Measurements from ENCODE around the gene POLR1A. TPM values are rescaled to one million over a fixed set of nuclear protein-coding genes. Genes with fewer than 3 reads are reported as not detected.

Gene POLR1A
- total RNA-seq, 4 donors from 2014 or later: 11.1 to 17.6 (median 13.3) TPM

DNA sequence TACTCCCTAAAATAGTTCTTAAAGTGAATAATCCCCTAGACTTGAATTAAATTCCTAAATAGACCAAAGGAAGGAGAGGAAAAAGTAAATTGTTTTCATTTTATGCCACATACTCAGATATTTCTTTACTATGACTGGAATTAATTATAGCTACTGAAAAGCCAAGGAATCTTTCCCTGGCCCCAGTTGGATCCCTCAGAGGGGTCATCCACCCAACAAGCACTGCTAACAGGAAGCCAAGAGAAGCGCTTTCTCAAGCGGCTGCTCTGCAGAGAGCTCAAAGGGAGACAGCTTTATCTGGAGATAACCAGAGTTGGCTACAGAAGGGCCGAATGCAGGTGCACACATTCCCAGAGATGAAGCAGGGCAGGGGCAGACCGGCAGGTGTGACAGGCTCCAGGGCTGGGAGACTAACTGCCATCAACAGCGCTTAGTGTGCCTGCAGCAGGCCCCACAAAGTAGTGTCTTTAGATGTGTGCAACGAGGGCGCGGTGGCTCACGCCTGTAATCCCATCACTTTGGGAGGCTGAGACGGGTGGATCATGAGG is 51.1 kb downstream of the POLR1A start:
- 95 to 100% methylated on average over 2 to 10 of the region's 10 CpGs for WGBS, 2 donors (ENCODE audit: low coverage in 1 of 2)
- no peak overlapping the region for H3K27ac ChIP-seq
- in situ Hi-C loops (cut with MboI; ENCODE audit: low pct_ligation_motif_present in 1 of 4, low pct_unique_long_range_greater_than_20kb in 1 of 4, low sequenced_read_pairs in 3 of 4) (no loop called here), intact Hi-C loops (cut with DNase I; ENCODE audit: low total_unique reads) (no loop called here)
- H3K9me3 ChIP-seq: no peaks in the 10 kb centered on the region
- no peak for DNase-seq
- TF ChIP-seq POLR2AphosphoS5 (IDR thresholded peaks at IDR 0.05): no peak
- TF ChIP-seq, protein P1, sequence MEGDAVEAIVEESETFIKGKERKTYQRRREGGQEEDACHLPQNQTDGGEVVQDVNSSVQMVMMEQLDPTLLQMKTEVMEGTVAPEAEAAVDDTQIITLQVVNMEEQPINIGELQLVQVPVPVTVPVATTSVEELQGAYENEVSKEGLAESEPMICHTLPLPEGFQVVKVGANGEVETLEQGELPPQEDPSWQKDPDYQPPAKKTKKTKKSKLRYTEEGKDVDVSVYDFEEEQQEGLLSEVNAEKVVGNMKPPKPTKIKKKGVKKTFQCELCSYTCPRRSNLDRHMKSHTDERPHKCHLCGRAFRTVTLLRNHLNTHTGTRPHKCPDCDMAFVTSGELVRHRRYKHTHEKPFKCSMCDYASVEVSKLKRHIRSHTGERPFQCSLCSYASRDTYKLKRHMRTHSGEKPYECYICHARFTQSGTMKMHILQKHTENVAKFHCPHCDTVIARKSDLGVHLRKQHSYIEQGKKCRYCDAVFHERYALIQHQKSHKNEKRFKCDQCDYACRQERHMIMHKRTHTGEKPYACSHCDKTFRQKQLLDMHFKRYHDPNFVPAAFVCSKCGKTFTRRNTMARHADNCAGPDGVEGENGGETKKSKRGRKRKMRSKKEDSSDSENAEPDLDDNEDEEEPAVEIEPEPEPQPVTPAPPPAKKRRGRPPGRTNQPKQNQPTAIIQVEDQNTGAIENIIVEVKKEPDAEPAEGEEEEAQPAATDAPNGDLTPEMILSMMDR (IDR thresholded peaks at IDR 0.05): no peak
- H3K4me3 ChIP-seq: no peak overlapping the region
- H3K36me3 ChIP-seq: peaks cover 0 to 28% (median 11%) of the 10 kb centered on the region in 4 donors
- no peaks in the 10 kb centered on the region for H3K27me3 ChIP-seq
- H3K4me1 ChIP-seq: no peaks in the 10 kb centered on the region

DNA sequence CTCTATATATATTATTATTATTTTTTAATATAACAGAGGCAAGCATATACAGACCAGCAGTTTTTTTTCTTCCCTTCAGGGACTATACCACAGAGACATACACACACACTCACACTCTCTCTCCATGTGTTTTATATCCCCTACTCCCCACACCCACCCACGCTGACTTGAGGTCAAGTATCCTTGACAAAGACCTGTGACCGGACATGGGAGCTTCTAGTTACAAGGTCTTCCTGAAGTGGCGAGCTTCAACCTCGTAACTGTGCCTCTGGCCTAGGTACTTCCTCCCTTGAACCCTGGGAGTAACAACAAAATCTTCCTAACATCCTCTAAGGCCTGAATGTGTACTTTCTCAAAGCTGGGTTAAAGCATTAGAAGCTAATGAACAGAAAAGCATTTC is 52.5 kb downstream of the POLR1A start:
- peaks cover 0 to 30% (median 14%) of the 10 kb centered on the region in 4 donors for H3K36me3 ChIP-seq
- TF ChIP-seq POLR2A (IDR thresholded peaks at IDR 0.05) (no peak), POLR2AphosphoS5 (IDR thresholded peaks at IDR 0.05) (no peak), EP300 (IDR thresholded peaks at IDR 0.05; ENCODE audit: low read depth) (no peak)
- TF ChIP-seq, protein P1 (IDR thresholded peaks at IDR 0.05): no peak
- intact Hi-C loops (cut with DNase I; ENCODE audit: low total_unique reads) (no loop called here), in situ Hi-C loops (cut with MboI; ENCODE audit: low pct_ligation_motif_present in 1 of 4, low pct_unique_long_range_greater_than_20kb in 1 of 4, low sequenced_read_pairs in 3 of 4) (no loop called here)
- H3K4me3 ChIP-seq: no peak overlapping the region
- H3K27ac ChIP-seq: no peak overlapping the region
- 89 to 97% methylated on average over 4 of the region's 4 CpGs for WGBS, 2 donors (ENCODE audit: low coverage in 1 of 2)
- no peaks in the 10 kb centered on the region for H3K9me3 ChIP-seq
- no peaks in the 10 kb centered on the region for H3K4me1 ChIP-seq
- no peaks in the 10 kb centered on the region for H3K27me3 ChIP-seq
- no peak for DNase-seq

DNA sequence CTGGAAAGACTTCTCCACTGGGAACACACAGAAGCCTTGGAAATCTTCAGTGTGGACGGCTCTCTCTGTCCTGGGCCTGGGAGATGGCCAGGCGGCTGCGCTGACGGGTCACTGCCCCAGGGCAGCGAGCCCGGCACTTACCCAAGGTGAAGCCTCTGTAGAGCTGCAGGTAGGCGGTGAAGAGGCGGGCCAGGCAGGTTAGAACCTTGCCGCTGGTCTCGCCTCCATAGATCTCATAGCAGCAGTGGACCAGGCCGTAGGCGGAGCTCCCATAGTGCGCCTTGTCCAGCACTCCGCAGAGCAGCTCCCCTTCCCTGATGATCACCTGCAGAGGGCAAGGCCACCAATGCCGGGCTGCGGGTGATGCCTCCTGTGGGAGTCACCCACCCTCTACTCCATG is 53.0 kb downstream of the POLR1A start:
- no peaks in the 10 kb centered on the region for H3K4me1 ChIP-seq
- H3K36me3 ChIP-seq: peaks cover 0 to 35% (median 14%) of the 10 kb centered on the region in 4 donors
- TF ChIP-seq, protein P1 (IDR thresholded peaks at IDR 0.05): no peak
- TF ChIP-seq POLR2A (IDR thresholded peaks at IDR 0.05) (no peak), POLR2AphosphoS5 (IDR thresholded peaks at IDR 0.05) (no peak), EP300 (IDR thresholded peaks at IDR 0.05; ENCODE audit: low read depth) (no peak)
- intact Hi-C loops (cut with DNase I; ENCODE audit: low total_unique reads) (no loop called here), in situ Hi-C loops (cut with MboI; ENCODE audit: low pct_ligation_motif_present in 1 of 4, low pct_unique_long_range_greater_than_20kb in 1 of 4, low sequenced_read_pairs in 3 of 4) (no loop called here)
- H3K27ac ChIP-seq: no peak overlapping the region
- 80 to 99% methylated on average over 1 to 16 of the region's 16 CpGs for WGBS, 2 donors (ENCODE audit: low coverage in 1 of 2)
- H3K4me3 ChIP-seq: no peak overlapping the region
- no peaks in the 10 kb centered on the region for H3K9me3 ChIP-seq
- no peaks in the 10 kb centered on the region for H3K27me3 ChIP-seq
- DNase-seq: no peak

DNA sequence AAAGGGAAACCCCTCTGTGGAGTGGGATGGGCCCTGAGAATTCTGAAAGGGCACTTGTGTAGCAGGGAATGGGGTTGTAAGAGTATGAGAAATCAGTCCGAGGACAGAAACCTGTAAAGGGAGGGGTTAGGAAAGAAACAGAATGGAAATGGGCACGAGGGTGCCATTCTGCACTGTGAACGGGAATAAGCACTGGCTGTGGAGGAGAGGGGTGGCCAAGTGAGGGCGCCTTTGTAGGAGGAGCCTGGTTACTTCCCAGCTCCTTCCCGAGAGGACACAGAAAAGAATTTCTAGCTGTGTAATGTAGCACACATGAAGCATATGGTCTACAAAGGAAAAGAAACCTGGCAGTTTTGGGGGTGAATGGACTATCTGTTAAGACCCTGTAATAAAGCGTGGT is 53.4 kb downstream of the POLR1A start:
- intact Hi-C loops (cut with DNase I; ENCODE audit: low total_unique reads): no loop called here
- TF ChIP-seq POLR2AphosphoS5 (IDR thresholded peaks at IDR 0.05): no peak
- no peak for TF ChIP-seq EP300 (IDR thresholded peaks at IDR 0.05; ENCODE audit: low read depth)
- TF ChIP-seq POLR2A (IDR thresholded peaks at IDR 0.05): no peak
- in situ Hi-C loops (cut with MboI; ENCODE audit: low pct_ligation_motif_present in 1 of 4, low pct_unique_long_range_greater_than_20kb in 1 of 4, low sequenced_read_pairs in 3 of 4): no loop called here
- Histone ChIP-seq H3K27ac (no peak overlapping the region), H3K9me3 (no peaks in the 10 kb centered on the region), H3K4me3 (no peak overlapping the region), H3K27me3 (no peaks in the 10 kb centered on the region), H3K36me3 (peaks cover 0 to 39% (median 16%) of the 10 kb centered on the region in 4 donors), H3K4me1 (no peaks in the 10 kb centered on the region)
- no peak for DNase-seq
- WGBS, 2 donors (ENCODE audit: low coverage in 1 of 2): 87 to 89% methylated on average over 6 of the region's 6 CpGs

DNA sequence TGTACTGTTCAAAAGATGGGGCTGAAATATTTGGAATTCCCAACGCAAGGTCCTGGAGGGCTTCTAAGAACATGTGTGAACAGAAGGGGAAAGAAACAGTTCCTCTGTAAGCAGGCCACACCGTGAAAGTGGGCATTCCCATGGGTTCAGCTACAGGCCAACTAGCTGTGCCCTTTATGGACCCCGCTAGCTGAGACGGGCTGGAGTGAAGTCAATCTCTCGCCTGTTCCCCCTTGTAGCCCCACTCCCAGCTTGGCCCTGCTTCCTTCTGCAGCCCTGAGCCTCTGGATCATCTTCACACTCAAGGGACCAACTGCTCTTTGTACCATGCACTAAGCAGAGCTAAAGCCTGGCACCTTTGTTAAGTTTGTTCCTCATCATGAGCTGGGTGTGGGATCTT is 55.4 kb downstream of the POLR1A start:
- in situ Hi-C loops (cut with MboI; ENCODE audit: low pct_ligation_motif_present in 1 of 4, low pct_unique_long_range_greater_than_20kb in 1 of 4, low sequenced_read_pairs in 3 of 4) (no loop called here), intact Hi-C loops (cut with DNase I; ENCODE audit: low total_unique reads) (no loop called here)
- H3K27ac ChIP-seq: no peak overlapping the region
- H3K4me1 ChIP-seq: no peaks in the 10 kb centered on the region
- peaks cover 0 to 50% (median 22%) of the 10 kb centered on the region in 4 donors for H3K36me3 ChIP-seq
- no peaks in the 10 kb centered on the region for H3K9me3 ChIP-seq
- 93% methylated on average over 5 of the region's 5 CpGs; no CpG with 5 or more reads in 1 of the 2 donors for WGBS, 2 donors (ENCODE audit: low coverage in 1 of 2)
- no peak overlapping the region for H3K4me3 ChIP-seq
- TF ChIP-seq EP300 (IDR thresholded peaks at IDR 0.05; ENCODE audit: low read depth): no peak
- no peaks in the 10 kb centered on the region for H3K27me3 ChIP-seq
- no peak for DNase-seq
